Spleen (tissue), 7 donors: ENCODE data around the gene MNX1.

Experiments used
- CTCF ChIP-seq, 11 experiments: fragments of 200-600 bp in 7 of 11; fragments of 450-650 bp in 4 of 11; sonication (generic) in 4 of 11; IDR thresholded peaks in 8 of 11; conservative IDR thresholded peaks in 3 of 11; 1 replicate in 7 of 11; 2 replicates in 4 of 11; pipeline versions ENCODE4 v1.4.0 to v1.8.0; 2016 to 2021; ENCODE audit warnings: antibody characterized with exemption in 11 of 11, inconsistent platforms in 4 of 11, mild to moderate bottlenecking in 1 of 11
- POLR2AphosphoS5 ChIP-seq, 3 donors: sonication (generic); formaldehyde crosslinking; IDR thresholded peaks; one replicate each; pipeline ENCODE4 v1.5.1; 2017; ENCODE audit warnings: antibody characterized with exemption in 3 of 3
- donor health status: DM: no; HTN: no; CAD: no; lungs with moderate emphysema.
- donor health status: DM: no; HTN: no; CAD: no.
- donor health status: DM: no; HTN: no; CAD: no.

GRCh38 chr7:157017149-157017548, 6.7 kb upstream of the MNX1 start:
- TF ChIP-seq CTCF (IDR thresholded peaks at IDR 0.05 in 8 of 11, conservative IDR thresholded peaks at IDR 0.05 in 3 of 11) (no peak), POLR2AphosphoS5 (IDR thresholded peaks at IDR 0.05) (no peak)
